HG02798 (cell line): ENCODE results near the gene SETD2.
"Not testable (repeated sequence)": the region's sequence is repeated elsewhere in the genome, so short reads cannot be mapped to it uniquely, and the experiment has no call there.

ENCODE experiments used
- ATAC-seq: cut with Tn5 transposase; IDR thresholded peaks from one replicate; pipeline ENCODE4 v1.9.1; 2021; ENCODE audit warnings: mild to moderate bottlenecking; ENCODE audit not compliant: unreplicated experiment, poor library complexity

The SETD2 gene

GRCh38 chr3:47037302-47037701 is 126.6 kb downstream of the SETD2 start:
- ATAC-seq = not testable (repeated sequence)

GRCh38 chr3:47036145-47036544 is 127.8 kb downstream of the SETD2 start:
- ATAC-seq = no peak

- no peak for ATAC-seq
Observed at GRCh38 chr3:47035645-47036044, 128.3 kb downstream of the SETD2 start.

- ATAC-seq = no peak
Observed at GRCh38 chr3:47034868-47035489, 128.9 kb downstream of the SETD2 start.

GRCh38 chr3:47031041-47031440 is 132.9 kb downstream of the SETD2 start:
- not testable (repeated sequence) for ATAC-seq

GRCh38 chr3:47028667-47029066 is 135.2 kb downstream of the SETD2 start:
- no peak for ATAC-seq

- no peak for ATAC-seq
Observed at GRCh38 chr3:47028146-47028545, 135.8 kb downstream of the SETD2 start.

- ATAC-seq = not testable (repeated sequence)
Observed at GRCh38 chr3:47026432-47026831, 137.5 kb downstream of the SETD2 start.

GRCh38 chr3:47024932-47025331 is 139.0 kb downstream of the SETD2 start:
- ATAC-seq = no peak

GRCh38 chr3:47022641-47023071 is 141.3 kb downstream of the SETD2 start:
- ATAC-seq = no peak

- ATAC-seq = no peak
Observed at GRCh38 chr3:47020311-47020710, 143.6 kb downstream of the SETD2 start.

GRCh38 chr3:47019201-47019600 is 144.7 kb downstream of the SETD2 start:
- peak; percentile 56 for ATAC-seq

GRCh38 chr3:47018269-47018611 is 145.7 kb downstream of the SETD2 start:
- no peak for ATAC-seq

- no peak for ATAC-seq
Observed at GRCh38 chr3:47017504-47018268, 146.2 kb downstream of the SETD2 start.

GRCh38 chr3:47016934-47017435 is 146.9 kb downstream of the SETD2 start:
- ATAC-seq = no peak

- ATAC-seq = no peak
Observed at GRCh38 chr3:47016086-47016933, 147.6 kb downstream of the SETD2 start.

GRCh38 chr3:47015151-47015550 is 148.8 kb downstream of the SETD2 start:
- ATAC-seq = no peak

GRCh38 chr3:47014036-47014435 is 149.9 kb downstream of the SETD2 start:
- no peak for ATAC-seq

- no peak for ATAC-seq
Observed at GRCh38 chr3:47013231-47013630, 150.7 kb downstream of the SETD2 start.

GRCh38 chr3:47012342-47013230 is 151.3 kb downstream of the SETD2 start:
- no peak for ATAC-seq
